GM12865 (cell line): ENCODE measurements around the gene VGLL3.

Experiments used
- DNase-seq: peaks from one replicate; pipeline ENCODE4 v3.0.0; 2010; ENCODE audit warnings: low read depth
- H3K4me3 ChIP-seq: 2 replicates; pipeline ENCODE4 v1.5.1; 2011; ENCODE audit warnings: mild to moderate bottlenecking, low read depth, low read length, control low read depth
- CTCF ChIP-seq: IDR thresholded peaks from 2 replicates; pipeline ENCODE4 v1.5.1; 2011; ENCODE audit warnings: low read length, control low read depth, low read depth, inconsistent platforms; ENCODE audit not compliant: insufficient read depth; ENCODE audit errors: missing control alignments

The VGLL3 gene

GRCh38 chr3:87009271-87009670, 18.3 kb upstream of the VGLL3 start:
- H3K4me3 ChIP-seq: no peak overlapping the region
- no peak for DNase-seq
- no peak for TF ChIP-seq CTCF

DNA sequence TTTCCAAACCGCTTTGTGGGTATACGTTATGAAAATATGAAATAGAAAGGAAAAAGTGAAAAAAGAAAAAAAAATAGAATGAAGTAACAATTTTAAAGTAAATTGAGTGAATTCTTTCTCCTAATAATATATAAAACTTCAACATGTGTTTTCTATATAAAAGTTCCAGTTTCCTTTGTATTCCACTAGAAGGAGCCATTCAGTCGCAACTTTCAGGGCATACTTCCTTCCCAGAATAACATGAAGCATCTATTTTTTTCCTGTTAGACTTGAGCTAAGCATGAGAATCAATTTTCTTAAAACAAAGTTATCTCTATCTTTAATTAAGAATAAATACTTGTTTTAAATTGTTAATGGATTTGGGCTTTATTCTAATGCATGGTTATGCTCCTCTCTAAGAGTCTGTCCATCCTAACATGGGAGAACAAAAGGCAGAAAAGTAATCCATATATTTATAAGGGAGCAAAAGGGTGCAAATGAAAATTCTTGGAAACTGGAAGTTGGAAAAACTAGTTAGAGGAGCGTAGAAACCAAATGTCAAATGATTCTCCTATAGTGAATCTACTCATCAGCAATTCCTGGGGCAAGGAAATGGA, 16.0 kb upstream of the VGLL3 start:
- no peak overlapping the region for H3K4me3 ChIP-seq
- no peak for DNase-seq
- no peak for TF ChIP-seq CTCF

DNA sequence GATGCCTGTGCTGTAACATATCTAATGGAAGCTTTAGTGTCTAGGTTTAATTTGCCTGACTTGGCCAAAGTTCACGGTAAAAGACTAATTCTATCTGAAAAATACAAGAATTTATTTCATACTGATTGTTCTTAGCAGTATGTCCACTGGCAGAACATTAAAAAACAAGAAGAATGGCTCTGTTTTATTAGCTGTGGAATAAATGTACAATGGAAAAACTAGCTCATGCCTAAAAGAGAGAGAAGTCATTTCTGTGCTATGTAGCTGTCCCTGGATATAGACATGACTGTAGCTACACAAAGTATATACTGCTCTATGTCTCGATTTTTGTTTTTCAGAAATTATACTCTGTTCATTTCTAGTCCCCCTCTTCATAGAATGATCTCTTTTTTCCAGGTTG, 13.9 kb upstream of the VGLL3 start:
- no peak for TF ChIP-seq CTCF
- no peak overlapping the region for H3K4me3 ChIP-seq
- DNase-seq: no peak

DNA sequence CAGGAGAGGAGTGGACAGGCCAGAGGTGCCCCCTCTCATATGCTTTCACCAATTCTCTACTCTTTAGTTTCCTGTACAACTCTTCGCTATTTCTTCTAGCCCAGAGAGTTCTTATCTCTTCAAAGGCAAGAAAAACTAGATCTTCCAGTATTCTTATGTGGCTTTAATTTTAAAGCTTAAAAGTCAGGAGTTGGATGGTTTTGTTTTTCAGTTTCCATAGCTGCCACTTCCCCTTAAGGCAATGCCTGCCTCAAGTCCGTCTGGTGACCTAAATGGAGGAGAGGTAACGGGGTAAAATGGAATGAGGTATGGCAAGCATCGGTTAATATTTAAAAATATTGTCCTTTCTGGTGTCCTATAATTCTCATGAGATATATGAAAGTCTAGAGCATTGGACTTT, 11.4 kb upstream of the VGLL3 start:
- no peak for DNase-seq
- TF ChIP-seq CTCF: no peak
- no peak overlapping the region for H3K4me3 ChIP-seq

DNA sequence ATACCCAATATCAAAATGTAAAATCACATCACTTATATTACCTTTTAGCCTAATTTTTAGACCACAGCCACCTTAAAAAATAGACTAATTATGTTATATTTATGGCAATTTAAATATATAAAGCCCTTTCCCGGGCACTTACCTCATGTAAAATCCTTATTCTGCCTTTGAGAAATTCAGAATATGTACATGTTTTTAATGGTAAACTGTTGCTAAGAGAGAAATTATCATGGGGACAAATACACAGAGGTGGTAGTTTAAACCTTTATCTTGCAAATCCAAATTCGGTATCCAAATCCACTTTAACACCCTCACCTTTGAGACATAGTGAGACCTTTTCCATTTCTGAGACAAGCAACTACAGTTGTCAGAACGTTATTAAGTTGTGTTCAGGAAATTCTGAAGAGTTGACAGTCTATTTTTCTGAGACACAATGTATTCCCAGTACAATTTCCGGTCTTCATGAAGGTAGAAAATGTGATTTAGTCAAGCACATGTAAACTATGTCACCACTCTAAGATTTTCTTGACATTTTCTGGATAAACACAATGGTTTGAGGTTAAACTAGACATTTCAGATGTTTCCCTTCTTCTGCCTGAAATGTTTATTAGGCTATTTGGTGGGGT, 10.6 kb upstream of the VGLL3 start:
- H3K4me3 ChIP-seq: no peak overlapping the region
- no peak for DNase-seq
- no peak for TF ChIP-seq CTCF

- TF ChIP-seq CTCF: no peak
- DNase-seq: no peak
Measured at GRCh38 chr3:87000940-87001339, 10.0 kb upstream of the VGLL3 start.

GRCh38 chr3:86998569-86998968, 7.6 kb upstream of the VGLL3 start:
- no peak overlapping the region for H3K4me3 ChIP-seq

More at GRCh38 chr3:87000940-87001339, 10.0 kb upstream of the VGLL3 start:
- no peak overlapping the region for H3K4me3 ChIP-seq

More at GRCh38 chr3:86998569-86998968, 7.6 kb upstream of the VGLL3 start:
- no peak for TF ChIP-seq CTCF
- DNase-seq: no peak
